ENCODE data around the gene HLA-B.

The HLA-B gene

GRCh38 chr6:31351401-31352309, 5.3 kb downstream of the HLA-B start:
- Histone ChIP-seq H3K4me2 (no peak overlapping the region), H3K9ac (no peak overlapping the region), H3K79me2 (ENCODE audit: insufficient read depth, low read depth) (no peaks in the 10 kb centered on the region), H3K4me1 (ENCODE audit: low read depth, poor library complexity, severe bottlenecking) (peaks cover 5% of the 10 kb centered on the region), H3K4me3 (IDR thresholded peaks at IDR 0.05; ENCODE audit: insufficient read depth, low read depth, low read length) (no peak overlapping the region), H3K27ac (no peak overlapping the region), H3K36me3 (ENCODE audit: insufficient read depth) (no peaks in the 10 kb centered on the region), H2AFZ (ENCODE audit: low read depth) (no peak overlapping the region), H3K27me3 (ENCODE audit: insufficient read depth, low read depth) (no peaks in the 10 kb centered on the region), H4K20me1 (ENCODE audit: insufficient read depth) (no peaks in the 10 kb centered on the region)
- TF ChIP-seq CTCF (conservative IDR thresholded peaks at IDR 0.05; ENCODE audit: low read depth, low read length) = no peak

- Histone ChIP-seq H3K27ac (no peak overlapping the region), H3K9ac (no peak overlapping the region), H3K79me2 (ENCODE audit: insufficient read depth, low read depth) (no peaks in the 10 kb centered on the region), H3K27me3 (ENCODE audit: insufficient read depth, low read depth) (no peaks in the 10 kb centered on the region), H4K20me1 (ENCODE audit: insufficient read depth) (no peaks in the 10 kb centered on the region), H2AFZ (ENCODE audit: low read depth) (no peak overlapping the region), H3K4me1 (ENCODE audit: low read depth, poor library complexity, severe bottlenecking) (peaks cover 5% of the 10 kb centered on the region), H3K4me2 (no peak overlapping the region), H3K36me3 (ENCODE audit: insufficient read depth) (no peaks in the 10 kb centered on the region), H3K4me3 (IDR thresholded peaks at IDR 0.05; ENCODE audit: insufficient read depth, low read depth, low read length) (no peak overlapping the region)
- TF ChIP-seq CTCF (conservative IDR thresholded peaks at IDR 0.05; ENCODE audit: low read depth, low read length) = no peak
These were observed 6.0 kb downstream of the HLA-B start for GRCh38 chr6:31351033-31351380.

- TF ChIP-seq CTCF (conservative IDR thresholded peaks at IDR 0.05; ENCODE audit: low read depth, low read length) = no peak
- Histone ChIP-seq H3K27me3 (ENCODE audit: insufficient read depth, low read depth) (no peaks in the 10 kb centered on the region), H3K36me3 (ENCODE audit: insufficient read depth) (no peaks in the 10 kb centered on the region), H3K4me3 (IDR thresholded peaks at IDR 0.05; ENCODE audit: insufficient read depth, low read depth, low read length) (no peak overlapping the region), H4K20me1 (ENCODE audit: insufficient read depth) (no peaks in the 10 kb centered on the region), H2AFZ (ENCODE audit: low read depth) (no peak overlapping the region), H3K9ac (no peak overlapping the region), H3K79me2 (ENCODE audit: insufficient read depth, low read depth) (no peaks in the 10 kb centered on the region), H3K4me2 (no peak overlapping the region), H3K27ac (no peak overlapping the region), H3K4me1 (ENCODE audit: low read depth, poor library complexity, severe bottlenecking) (peaks cover 2% of the 10 kb centered on the region)
These were observed 6.6 kb downstream of the HLA-B start for GRCh38 chr6:31350196-31351032.

- Histone ChIP-seq H3K27ac (no peak overlapping the region), H3K27me3 (ENCODE audit: insufficient read depth, low read depth) (no peaks in the 10 kb centered on the region), H4K20me1 (ENCODE audit: insufficient read depth) (no peaks in the 10 kb centered on the region), H3K9ac (no peak overlapping the region), H3K4me1 (ENCODE audit: low read depth, poor library complexity, severe bottlenecking) (no peaks in the 10 kb centered on the region), H2AFZ (ENCODE audit: low read depth) (no peak overlapping the region), H3K36me3 (ENCODE audit: insufficient read depth) (no peaks in the 10 kb centered on the region), H3K4me2 (no peak overlapping the region), H3K4me3 (IDR thresholded peaks at IDR 0.05; ENCODE audit: insufficient read depth, low read depth, low read length) (no peak overlapping the region), H3K79me2 (ENCODE audit: insufficient read depth, low read depth) (no peaks in the 10 kb centered on the region)
- TF ChIP-seq CTCF (conservative IDR thresholded peaks at IDR 0.05; ENCODE audit: low read depth, low read length) = no peak
These were observed 7.7 kb downstream of the HLA-B start for GRCh38 chr6:31349301-31349700.

Data from KMS-11 (cell line).